OCI-LY3 (cell line): ENCODE measurements around the gene C12orf42.

Experiments used
- CTCF ChIP-seq: fragments of 200-600, 300-600 bp; sonication (generic); IDR thresholded peaks from 2 replicates; pipeline ENCODE4 v1.5.1; 2014; ENCODE audit warnings: antibody characterized with exemption, low read length, low read depth
- EZH2phosphoT487 ChIP-seq: fragments of 200-600 bp; shearing (Covaris generic); IDR thresholded peaks from 2 replicates; pipeline ENCODE4 v1.6.1; 2018; ENCODE audit warnings: antibody characterized with exemption, mixed run types, low read depth

- no peak for TF ChIP-seq CTCF
- TF ChIP-seq EZH2phosphoT487, result no peak
Observed at GRCh38 chr12:103524238-103524875, 28.6 kb upstream of the C12orf42 start.
